T-helper 9 cell (primary cell): ENCODE data around the gene RPUSD3.
"Not testable (repeated sequence)": the region's sequence is repeated elsewhere in the genome, so short reads cannot be mapped to it uniquely, and the experiment has no call there.

Experiments
- DNase-seq: peaks from one replicate; pipeline ENCODE4 v3.0.0-alpha.2; 2020

RPUSD3 gene

GRCh38 chr3:9865125-9865637 lies 21.4 kb upstream of the RPUSD3 start:
- not testable (repeated sequence) for DNase-seq

GRCh38 chr3:9864200-9864927 lies 20.6 kb upstream of the RPUSD3 start:
- DNase-seq = no peak

GRCh38 chr3:9863058-9863772 lies 19.4 kb upstream of the RPUSD3 start:
- DNase-seq = no peak

- no peak for DNase-seq
Measured at GRCh38 chr3:9862391-9863057, 18.7 kb upstream of the RPUSD3 start.

- no peak for DNase-seq
Measured at GRCh38 chr3:9861626-9862130, 17.9 kb upstream of the RPUSD3 start.

- no peak for DNase-seq
Measured at GRCh38 chr3:9861201-9861600, 17.4 kb upstream of the RPUSD3 start.

GRCh38 chr3:9859530-9860025 lies 15.8 kb upstream of the RPUSD3 start:
- DNase-seq = no peak

GRCh38 chr3:9855594-9855993 lies 11.8 kb upstream of the RPUSD3 start:
- no peak for DNase-seq

- DNase-seq = not testable (repeated sequence)
Measured at GRCh38 chr3:9854291-9854940, 10.6 kb upstream of the RPUSD3 start.

- DNase-seq = no peak
Measured at GRCh38 chr3:9852528-9852927, 8.7 kb upstream of the RPUSD3 start.

GRCh38 chr3:9851926-9852325 lies 8.1 kb upstream of the RPUSD3 start:
- DNase-seq = not testable (repeated sequence)

GRCh38 chr3:9851383-9851782 lies 7.6 kb upstream of the RPUSD3 start:
- DNase-seq = not testable (repeated sequence)

GRCh38 chr3:9848860-9849259 lies 5.1 kb upstream of the RPUSD3 start:
- DNase-seq = not testable (repeated sequence)

- DNase-seq = not testable (repeated sequence)
Measured at GRCh38 chr3:9847870-9848269, 4.1 kb upstream of the RPUSD3 start.

- DNase-seq = no peak
Measured at GRCh38 chr3:9846931-9847488, 3.2 kb upstream of the RPUSD3 start.

GRCh38 chr3:9846231-9846630 lies 2.4 kb upstream of the RPUSD3 start:
- DNase-seq = no peak

GRCh38 chr3:9841015-9841414 lies 2.8 kb downstream of the RPUSD3 start:
- no peak for DNase-seq

GRCh38 chr3:9838856-9839255 lies 5.0 kb downstream of the RPUSD3 start:
- DNase-seq = no peak

- DNase-seq = no peak
Measured at GRCh38 chr3:9837701-9838582, 5.9 kb downstream of the RPUSD3 start.

- DNase-seq = no peak
Measured at GRCh38 chr3:9834520-9835380, 9.1 kb downstream of the RPUSD3 start.
